HG03045 (cell line): ENCODE data around the gene LARGE1.

ENCODE experiments used
- ATAC-seq: cut with Tn5 transposase; IDR thresholded peaks from one replicate; pipeline ENCODE4 v1.9.1; 2021; ENCODE audit warnings: mild to moderate bottlenecking, moderate library complexity; ENCODE audit not compliant: unreplicated experiment

Gene LARGE1

GRCh38 chr22:33887173-33887572, 33.1 kb downstream of the LARGE1 start:
- no peak for ATAC-seq

GRCh38 chr22:33886696-33887095, 33.6 kb downstream of the LARGE1 start:
- no peak for ATAC-seq

- ATAC-seq: no peak
Measured at GRCh38 chr22:33884829-33885228, 35.4 kb downstream of the LARGE1 start.

GRCh38 chr22:33883961-33884808, 36.1 kb downstream of the LARGE1 start:
- no peak for ATAC-seq

- ATAC-seq: no peak
Measured at GRCh38 chr22:33883561-33883960, 36.7 kb downstream of the LARGE1 start.

GRCh38 chr22:33882991-33883390, 37.3 kb downstream of the LARGE1 start:
- ATAC-seq: no peak

GRCh38 chr22:33880986-33881385, 39.3 kb downstream of the LARGE1 start:
- no peak for ATAC-seq

- ATAC-seq: no peak
Measured at GRCh38 chr22:33879796-33880195, 40.5 kb downstream of the LARGE1 start.

- no peak for ATAC-seq
Measured at GRCh38 chr22:33875316-33875715, 45.0 kb downstream of the LARGE1 start.

GRCh38 chr22:33874206-33874605, 46.1 kb downstream of the LARGE1 start:
- ATAC-seq: no peak

- no peak for ATAC-seq
Measured at GRCh38 chr22:33873666-33874065, 46.6 kb downstream of the LARGE1 start.

- ATAC-seq: no peak
Measured at GRCh38 chr22:33873186-33873585, 47.1 kb downstream of the LARGE1 start.

GRCh38 chr22:33871935-33872334, 48.3 kb downstream of the LARGE1 start:
- no peak for ATAC-seq

- no peak for ATAC-seq
Measured at GRCh38 chr22:33869946-33870345, 50.3 kb downstream of the LARGE1 start.

GRCh38 chr22:33867971-33868370, 52.3 kb downstream of the LARGE1 start:
- no peak for ATAC-seq

GRCh38 chr22:33867118-33867866, 53.0 kb downstream of the LARGE1 start:
- no peak for ATAC-seq

GRCh38 chr22:33866511-33866910, 53.8 kb downstream of the LARGE1 start:
- ATAC-seq: no peak

GRCh38 chr22:33865996-33866395, 54.3 kb downstream of the LARGE1 start:
- no peak for ATAC-seq

GRCh38 chr22:33865248-33865647, 55.0 kb downstream of the LARGE1 start:
- ATAC-seq: no peak

GRCh38 chr22:33864723-33865130, 55.5 kb downstream of the LARGE1 start:
- no peak for ATAC-seq

GRCh38 chr22:33861216-33861875, 58.9 kb downstream of the LARGE1 start:
- no peak for ATAC-seq

GRCh38 chr22:33860386-33860785, 59.9 kb downstream of the LARGE1 start:
- ATAC-seq: no peak
